Activated CD4-positive, alpha-beta T cell treated with anti-CD3 and anti-CD28 coated beads, Interleukin-2, amount 10 ng/mL, durations not matched to agents 7 days and 5 days (primary cell): ENCODE measurements around the gene VARS2. TPM values are rescaled to one million over a fixed set of nuclear protein-coding genes. Genes with fewer than 3 reads are reported as not detected.
A peak's percentile ranks its signal among the peaks of the same experiment; 100 is the strongest.

Experiments
- CTCF ChIA-PET: fragments of 350-600 bp; sonication (Branson Sonifier 250); formaldehyde crosslinking; loops from one replicate; lab custom pipeline; 2021; ENCODE audit warnings: antibody characterized with exemption; lab: Charles Lee
- POLR2A ChIA-PET: fragments of 350-600 bp; sonication (Branson Sonifier 250); formaldehyde crosslinking; loops from one replicate; lab custom pipeline; 2021; ENCODE audit warnings: antibody characterized with exemption; lab: Charles Lee
- DNase-seq: peaks from one replicate; pipeline ENCODE4 v3.0.0-alpha.2; 2020
- H3K27ac Mint-ChIP-seq: one replicate; pipeline ENCODE4 v1.8.0; 2021; ENCODE audit warnings: mild to moderate bottlenecking, moderate library complexity, mixed read lengths
- H3K27me3 Mint-ChIP-seq: one replicate; pipeline ENCODE4 v1.8.0; 2021; ENCODE audit warnings: mixed read lengths
- H3K36me3 Mint-ChIP-seq: one replicate; pipeline ENCODE4 v1.8.0; 2021; ENCODE audit warnings: low read depth, mixed read lengths
- H3K4me1 Mint-ChIP-seq: one replicate; pipeline ENCODE4 v1.8.0; 2021; ENCODE audit warnings: mixed read lengths
- H3K4me3 Mint-ChIP-seq: one replicate; pipeline ENCODE4 v1.8.0; 2021; ENCODE audit warnings: mild to moderate bottlenecking, moderate library complexity, mixed read lengths
- H3K9me3 Mint-ChIP-seq: one replicate; pipeline ENCODE4 v1.8.0; 2021; ENCODE audit warnings: mixed read lengths
- total RNA-seq, 2 experiments: library from RNA; stranded (reverse); gene quantifications; one replicate each; pipeline ENCODE4 v1.2.3, GENCODE V29; 2021

Gene VARS2
- total RNA-seq, 2 experiments from 2014 or later = 34.3 to 40.2 TPM

DNA sequence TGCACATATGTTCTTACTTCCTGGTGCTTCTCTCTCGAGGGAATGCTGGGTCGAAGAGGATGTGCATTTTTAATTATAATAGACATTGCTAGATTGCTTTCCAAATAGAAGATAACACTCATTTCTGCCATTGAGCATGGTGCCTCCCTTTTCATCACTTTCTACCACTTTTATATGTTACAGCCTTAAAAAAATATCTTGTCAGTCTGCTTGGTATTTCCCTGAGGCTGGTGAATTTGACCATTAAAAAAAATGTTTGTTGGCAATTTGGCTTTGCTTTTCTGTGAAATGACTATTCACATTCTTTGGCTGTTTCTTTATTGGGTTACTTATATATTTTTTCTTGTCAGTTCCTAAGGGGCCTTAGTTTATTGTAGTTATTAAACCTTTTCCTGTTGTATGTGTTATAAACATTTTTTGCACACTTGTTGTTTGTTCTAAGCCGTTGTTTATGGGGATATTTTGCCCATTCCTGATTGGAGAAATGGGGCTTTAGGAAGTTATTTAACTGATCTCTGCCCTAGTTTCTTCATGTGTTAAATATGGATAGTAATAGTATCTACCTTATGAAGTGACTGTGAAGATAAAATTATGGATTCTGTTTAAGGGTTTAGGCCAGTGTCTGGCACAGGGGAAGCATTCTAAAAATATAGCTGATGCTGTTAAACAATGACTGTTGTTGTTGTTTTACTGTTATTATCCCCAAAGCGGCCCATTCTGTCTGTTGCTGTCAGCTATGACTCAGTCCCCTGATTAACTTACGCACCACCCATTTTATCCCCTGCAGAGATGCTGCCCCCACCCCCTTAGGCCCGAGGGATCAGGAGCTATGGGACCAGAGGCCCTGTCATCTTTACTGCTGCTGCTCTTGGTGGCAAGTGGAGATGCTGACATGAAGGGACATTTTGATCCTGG lies 25.9 kb upstream of the VARS2 start:
- Mint-ChIP-seq H3K4me1 (peaks cover 27% of the 10 kb centered on the region), H3K9me3 (no peaks in the 10 kb centered on the region), H3K27me3 (peaks cover 11% of the 10 kb centered on the region), H3K36me3 (no peaks in the 10 kb centered on the region), H3K4me3 (no peak overlapping the region), H3K27ac (no peak overlapping the region)
- ChIA-PET CTCF (interaction anchor here (0.9 kb wide), 1 partner anchor 37 kb away, joined by 3 read pairs; no protein-coding TSS in a partner anchor), POLR2A (no interaction called here)
- no peak for DNase-seq

- Mint-ChIP-seq H3K36me3 (no peaks in the 10 kb centered on the region), H3K27ac (no peak overlapping the region), H3K4me3 (no peak overlapping the region), H3K9me3 (no peaks in the 10 kb centered on the region), H3K27me3 (peaks cover 8% of the 10 kb centered on the region), H3K4me1 (peaks cover 20% of the 10 kb centered on the region)
- CTCF ChIA-PET = interaction anchor here (0.6 to 1.3 kb wide), 5 partner anchors 12 to 1135 kb away, joined by 3 to 4 read pairs (median 3); no protein-coding TSS in a partner anchor
- DNase-seq = no peak
- POLR2A ChIA-PET = no interaction called here
These were observed 25.1 kb upstream of the VARS2 start for GRCh38 chr6:30888816-30889495.

DNA sequence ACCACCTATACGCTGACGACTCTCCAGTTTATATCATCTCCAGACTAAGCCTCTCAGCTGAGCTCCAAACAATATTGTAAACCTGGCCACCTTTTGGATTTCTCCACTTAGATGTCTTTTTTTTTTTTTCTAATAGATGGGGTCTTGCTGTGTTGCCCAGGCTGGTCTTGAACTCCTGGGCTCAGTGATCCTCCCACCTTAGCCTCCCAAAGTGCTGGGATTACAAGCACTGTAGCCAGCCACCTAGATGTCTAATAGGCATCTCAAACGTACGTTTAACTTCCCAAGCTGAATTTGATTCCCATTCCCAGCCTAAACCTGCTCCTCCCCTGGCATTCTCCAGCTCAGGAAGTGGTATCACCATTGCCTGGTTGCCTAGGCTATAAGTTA lies 24.5 kb upstream of the VARS2 start:
- Mint-ChIP-seq H3K27ac (no peak overlapping the region), H3K27me3 (peaks cover 8% of the 10 kb centered on the region), H3K4me1 (peaks cover 20% of the 10 kb centered on the region), H3K36me3 (no peaks in the 10 kb centered on the region), H3K9me3 (no peaks in the 10 kb centered on the region), H3K4me3 (no peak overlapping the region)
- ChIA-PET POLR2A (no interaction called here), CTCF (interaction anchor here (0.6 to 1.7 kb wide), 6 partner anchors 10 to 1136 kb away, joined by 3 to 5 read pairs (median 4); no protein-coding TSS in a partner anchor)
- DNase-seq = no peak

GRCh38 chr6:30889921-30890645 lies 24.0 kb upstream of the VARS2 start:
- peaks cover 17% of the 10 kb centered on the region for H3K4me1 Mint-ChIP-seq

DNA sequence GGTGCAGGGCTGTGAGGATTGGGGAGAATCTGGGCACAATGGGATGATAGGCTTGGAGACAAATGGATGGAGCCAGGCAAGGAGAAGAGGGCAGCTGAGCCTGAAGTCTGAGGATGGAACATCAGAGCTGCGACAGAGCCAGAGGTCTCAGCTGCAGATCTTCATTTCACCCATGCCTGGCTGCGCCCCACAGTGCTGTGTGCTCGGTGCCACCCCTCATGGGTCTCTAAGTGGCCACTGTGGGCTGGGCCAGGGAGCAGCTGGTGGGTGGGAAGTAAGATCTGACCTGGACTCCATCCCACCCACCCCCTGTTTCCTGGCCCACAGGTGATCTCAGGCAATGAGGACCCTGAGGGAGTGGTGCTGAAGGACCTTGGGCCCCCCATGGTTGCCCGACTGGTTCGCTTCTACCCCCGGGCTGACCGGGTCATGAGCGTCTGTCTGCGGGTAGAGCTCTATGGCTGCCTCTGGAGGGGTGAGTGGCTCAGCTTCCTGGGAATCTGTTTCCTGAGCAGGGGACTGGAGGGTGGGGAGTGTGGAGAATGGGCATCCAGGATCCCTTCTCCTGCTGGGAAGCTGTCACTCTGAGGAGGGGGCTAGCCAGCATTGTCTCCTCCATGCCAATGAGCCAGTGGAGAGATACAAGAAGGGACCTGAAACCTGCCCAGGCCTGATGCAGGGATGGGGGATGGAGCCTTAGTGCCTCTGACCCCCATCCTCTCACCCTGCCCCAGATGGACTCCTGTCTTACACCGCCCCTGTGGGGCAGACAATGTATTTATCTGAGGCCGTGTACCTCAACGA lies 23.2 kb upstream of the VARS2 start:
- H3K27ac Mint-ChIP-seq = no peak overlapping the region
- peaks cover 2% of the 10 kb centered on the region for H3K27me3 Mint-ChIP-seq
- no peaks in the 10 kb centered on the region for H3K9me3 Mint-ChIP-seq
- H3K4me1 Mint-ChIP-seq = peaks cover 9% of the 10 kb centered on the region
- ChIA-PET POLR2A (no interaction called here), CTCF (interaction anchor here (1.3 to 1.7 kb wide), 4 partner anchors 9 to 197 kb away, joined by 4 to 6 read pairs (median 5); no protein-coding TSS in a partner anchor)
- DNase-seq = no peak
- no peak overlapping the region for H3K4me3 Mint-ChIP-seq
- no peaks in the 10 kb centered on the region for H3K36me3 Mint-ChIP-seq

More at GRCh38 chr6:30889921-30890645, 24.0 kb upstream of the VARS2 start:
- H3K9me3 Mint-ChIP-seq = no peaks in the 10 kb centered on the region
- POLR2A ChIA-PET = no interaction called here
- no peak for DNase-seq
- H3K4me3 Mint-ChIP-seq = no peak overlapping the region
- CTCF ChIA-PET = interaction anchor here (0.7 to 1.7 kb wide), 5 partner anchors 9 to 197 kb away, joined by 3 to 6 read pairs (median 5); no protein-coding TSS in a partner anchor
- no peak overlapping the region for H3K27ac Mint-ChIP-seq
- H3K36me3 Mint-ChIP-seq = no peaks in the 10 kb centered on the region
- H3K27me3 Mint-ChIP-seq = peaks cover 8% of the 10 kb centered on the region

DNA sequence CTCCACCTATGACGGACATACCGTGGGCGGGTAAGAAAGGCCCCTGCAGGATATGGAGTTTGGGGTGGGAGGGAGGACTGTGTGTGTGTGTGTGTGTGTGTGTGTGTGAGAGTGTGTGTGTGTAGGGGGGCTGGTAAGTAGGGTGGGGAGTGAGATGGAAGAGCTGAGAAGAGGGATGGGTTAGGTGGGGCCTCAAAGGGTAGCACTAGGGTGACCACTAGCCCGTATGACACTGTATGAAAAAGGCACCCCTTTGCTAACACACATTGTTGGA lies 22.7 kb upstream of the VARS2 start:
- no peak overlapping the region for H3K27ac Mint-ChIP-seq
- DNase-seq = no peak
- H3K4me3 Mint-ChIP-seq = no peak overlapping the region
- H3K9me3 Mint-ChIP-seq = no peaks in the 10 kb centered on the region
- H3K27me3 Mint-ChIP-seq = no peaks in the 10 kb centered on the region
- ChIA-PET POLR2A (no interaction called here), CTCF (interaction anchor here (1.1 to 1.3 kb wide), 2 partner anchors 13 to 14 kb away, joined by 4 to 6 read pairs; no protein-coding TSS in a partner anchor)
- H3K36me3 Mint-ChIP-seq = no peaks in the 10 kb centered on the region
- H3K4me1 Mint-ChIP-seq = peaks cover 4% of the 10 kb centered on the region

DNA sequence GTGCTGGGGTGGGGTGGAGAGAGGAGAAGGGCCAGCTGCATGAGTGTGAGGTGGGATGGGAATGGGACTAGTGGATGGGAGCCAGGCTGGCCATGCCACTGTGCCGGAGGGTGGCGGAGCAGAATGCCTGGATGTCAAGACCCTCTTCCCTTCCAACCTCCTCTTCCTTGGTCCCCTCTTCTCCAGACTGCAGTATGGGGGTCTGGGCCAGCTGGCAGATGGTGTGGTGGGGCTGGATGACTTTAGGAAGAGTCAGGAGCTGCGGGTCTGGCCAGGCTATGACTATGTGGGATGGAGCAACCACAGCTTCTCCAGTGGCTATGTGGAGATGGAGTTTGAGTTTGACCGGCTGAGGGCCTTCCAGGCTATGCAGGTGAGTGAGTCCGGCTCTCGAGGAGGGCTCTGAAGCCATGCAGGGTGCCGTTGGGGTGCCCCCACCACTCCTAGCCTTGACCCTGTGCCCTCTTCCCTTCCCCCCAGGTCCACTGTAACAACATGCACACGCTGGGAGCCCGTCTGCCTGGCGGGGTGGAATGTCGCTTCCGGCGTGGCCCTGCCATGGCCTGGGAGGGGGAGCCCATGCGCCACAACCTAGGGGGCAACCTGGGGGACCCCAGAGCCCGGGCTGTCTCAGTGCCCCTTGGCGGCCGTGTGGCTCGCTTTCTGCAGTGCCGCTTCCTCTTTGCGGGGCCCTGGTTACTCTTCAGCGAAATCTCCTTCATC lies 22.1 kb upstream of the VARS2 start:
- Mint-ChIP-seq H3K27me3 (no peaks in the 10 kb centered on the region), H3K36me3 (no peaks in the 10 kb centered on the region), H3K4me3 (no peak overlapping the region), H3K9me3 (no peaks in the 10 kb centered on the region), H3K4me1 (no peaks in the 10 kb centered on the region), H3K27ac (no peak overlapping the region)
- no peak for DNase-seq
- POLR2A ChIA-PET = no interaction called here
- CTCF ChIA-PET = interaction anchor here (1.1 kb wide), 1 partner anchor 14 kb away, joined by 4 read pairs; no protein-coding TSS in a partner anchor

DNA sequence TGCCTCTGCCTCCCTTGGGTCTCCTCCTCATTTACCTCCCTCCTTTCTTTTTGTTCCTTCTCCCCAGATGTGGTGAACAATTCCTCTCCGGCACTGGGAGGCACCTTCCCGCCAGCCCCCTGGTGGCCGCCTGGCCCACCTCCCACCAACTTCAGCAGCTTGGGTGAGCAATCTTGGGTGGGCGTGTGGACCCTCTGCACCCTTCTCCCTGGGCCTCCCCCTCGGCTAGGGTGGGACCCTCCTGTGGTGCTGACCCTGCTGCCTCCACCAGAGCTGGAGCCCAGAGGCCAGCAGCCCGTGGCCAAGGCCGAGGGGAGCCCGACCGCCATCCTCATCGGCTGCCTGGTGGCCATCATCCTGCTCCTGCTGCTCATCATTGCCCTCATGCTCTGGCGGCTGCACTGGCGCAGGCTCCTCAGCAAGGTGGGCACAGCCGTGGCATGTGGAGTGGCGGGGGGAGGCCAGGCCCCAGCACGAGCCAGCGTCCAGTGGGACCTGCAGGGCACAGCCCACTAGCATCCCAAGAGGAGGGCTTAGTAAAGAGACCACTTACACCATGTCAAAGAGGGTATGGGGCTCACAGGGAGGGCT lies 20.9 kb upstream of the VARS2 start:
- Mint-ChIP-seq H3K36me3 (no peaks in the 10 kb centered on the region), H3K4me3 (no peak overlapping the region), H3K27me3 (no peaks in the 10 kb centered on the region), H3K27ac (peak overlapping the region; percentile 1), H3K9me3 (no peaks in the 10 kb centered on the region), H3K4me1 (no peaks in the 10 kb centered on the region)
- POLR2A ChIA-PET = no interaction called here
- DNase-seq = no peak
- CTCF ChIA-PET = no interaction called here

- no peak for DNase-seq
- ChIA-PET CTCF (no interaction called here), POLR2A (no interaction called here)
- Mint-ChIP-seq H3K36me3 (no peaks in the 10 kb centered on the region), H3K9me3 (no peaks in the 10 kb centered on the region), H3K4me3 (no peak overlapping the region), H3K27me3 (no peaks in the 10 kb centered on the region), H3K4me1 (no peaks in the 10 kb centered on the region), H3K27ac (no peak overlapping the region)
These were observed 20.4 kb upstream of the VARS2 start for GRCh38 chr6:30893666-30894065.

DNA sequence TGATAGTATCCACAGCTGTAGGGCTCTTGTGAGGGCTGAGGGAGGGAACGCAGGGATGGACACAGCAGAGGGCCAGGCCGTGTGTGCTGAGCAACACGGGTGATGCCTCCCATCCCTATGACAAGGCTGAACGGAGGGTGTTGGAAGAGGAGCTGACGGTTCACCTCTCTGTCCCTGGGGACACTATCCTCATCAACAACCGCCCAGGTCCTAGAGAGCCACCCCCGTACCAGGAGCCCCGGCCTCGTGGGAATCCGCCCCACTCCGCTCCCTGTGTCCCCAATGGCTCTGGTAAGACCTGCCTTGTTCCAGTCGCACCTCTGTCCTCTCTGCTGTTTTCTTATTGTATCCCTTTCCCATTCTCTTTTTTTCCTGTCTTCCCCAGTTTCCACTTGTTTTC lies 19.7 kb upstream of the VARS2 start:
- H3K27ac Mint-ChIP-seq = no peak overlapping the region
- ChIA-PET POLR2A (no interaction called here), CTCF (no interaction called here)
- H3K9me3 Mint-ChIP-seq = no peaks in the 10 kb centered on the region
- no peaks in the 10 kb centered on the region for H3K4me1 Mint-ChIP-seq
- H3K27me3 Mint-ChIP-seq = no peaks in the 10 kb centered on the region
- no peak for DNase-seq
- no peaks in the 10 kb centered on the region for H3K36me3 Mint-ChIP-seq
- no peak overlapping the region for H3K4me3 Mint-ChIP-seq

DNA sequence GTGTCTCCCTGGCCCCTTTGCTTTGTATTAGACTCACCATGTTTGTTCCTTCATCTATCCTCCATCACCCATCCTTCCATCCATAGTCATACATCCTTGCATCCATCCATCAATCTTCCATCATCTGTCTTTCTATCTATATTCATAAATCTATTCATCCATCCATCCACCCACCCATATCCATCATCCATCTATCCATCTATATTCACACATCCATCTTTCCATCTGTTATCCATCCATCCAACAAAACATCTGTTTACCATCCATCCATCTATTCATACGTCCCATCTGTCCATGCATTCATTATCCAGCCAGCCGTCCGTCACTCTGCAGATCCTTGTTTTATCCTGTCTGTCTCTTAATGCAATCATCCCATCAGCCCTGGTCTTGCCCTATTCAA lies 19.1 kb upstream of the VARS2 start:
- Mint-ChIP-seq H3K27ac (no peak overlapping the region), H3K27me3 (no peaks in the 10 kb centered on the region)

More for the DNA sequence above, 19.1 kb upstream of the VARS2 start:
- Mint-ChIP-seq H3K4me1 (no peaks in the 10 kb centered on the region), H3K36me3 (no peaks in the 10 kb centered on the region), H3K4me3 (no peak overlapping the region), H3K9me3 (no peaks in the 10 kb centered on the region)
- CTCF ChIA-PET = interaction anchor here (1.7 to 1.8 kb wide), 2 partner anchors 12 to 18 kb away, joined by 7 to 9 read pairs; partner anchors contain the start of genes DDR1 and VARS2
- no peak for DNase-seq
- POLR2A ChIA-PET = no interaction called here
